Muscle layer of duodenum (tissue), 2 donors: ENCODE results near the gene IL1RAPL2.

Experiments
- H3K27ac ChIP-seq: one replicate; pipeline ENCODE4 v1.7.0; 2013; ENCODE audit warnings: mild to moderate bottlenecking, low read length
- H3K27me3 ChIP-seq: one replicate; pipeline ENCODE4 v1.7.0; 2013; ENCODE audit warnings: low read depth, mild to moderate bottlenecking, control low read depth, low read length
- H3K36me3 ChIP-seq, 2 donors: one replicate each; pipeline ENCODE4 v1.7.0; 2013; ENCODE audit warnings: low read length in 2 of 2, control low read depth in 1 of 2, mild to moderate bottlenecking in 1 of 2; ENCODE audit not compliant: insufficient read depth in 2 of 2, control insufficient read depth in 1 of 2
- H3K4me1 ChIP-seq, 2 donors: one replicate each; pipeline ENCODE4 v1.7.0; 2013; ENCODE audit warnings: low read length in 2 of 2, mild to moderate bottlenecking in 2 of 2, control low read depth in 1 of 2, moderate library complexity in 1 of 2; ENCODE audit not compliant: insufficient read depth in 2 of 2, control insufficient read depth in 1 of 2
- H3K4me3 ChIP-seq, 2 donors: one replicate each; pipeline ENCODE4 v1.7.0; 2013; ENCODE audit warnings: low read length in 2 of 2, low read depth in 1 of 2, mild to moderate bottlenecking in 1 of 2
- H3K9me3 ChIP-seq, 2 donors: one replicate each; pipeline ENCODE4 v1.7.0; 2013; ENCODE audit warnings: low read length in 2 of 2, control low read depth in 1 of 2, mild to moderate bottlenecking in 1 of 2; ENCODE audit not compliant: control insufficient read depth in 1 of 2
- donor health status: healthy.

IL1RAPL2 gene

GRCh38 chrX:104742355-104742754 lies 176.4 kb downstream of the IL1RAPL2 start:
- H3K27ac ChIP-seq, result no peak overlapping the region
- no peaks in the 10 kb centered on the region for H3K4me1 ChIP-seq
- H3K36me3 ChIP-seq, result no peaks in the 10 kb centered on the region
- H3K27me3 ChIP-seq, result no peaks in the 10 kb centered on the region
- H3K9me3 ChIP-seq, result no peaks in the 10 kb centered on the region
- H3K4me3 ChIP-seq, result no peak overlapping the region

- Histone ChIP-seq H3K9me3 (no peaks in the 10 kb centered on the region), H3K36me3 (no peaks in the 10 kb centered on the region), H3K27ac (no peak overlapping the region), H3K4me3 (no peak overlapping the region), H3K4me1 (no peaks in the 10 kb centered on the region), H3K27me3 (no peaks in the 10 kb centered on the region)
Observed at GRCh38 chrX:104745152-104745551, 179.2 kb downstream of the IL1RAPL2 start.

DNA sequence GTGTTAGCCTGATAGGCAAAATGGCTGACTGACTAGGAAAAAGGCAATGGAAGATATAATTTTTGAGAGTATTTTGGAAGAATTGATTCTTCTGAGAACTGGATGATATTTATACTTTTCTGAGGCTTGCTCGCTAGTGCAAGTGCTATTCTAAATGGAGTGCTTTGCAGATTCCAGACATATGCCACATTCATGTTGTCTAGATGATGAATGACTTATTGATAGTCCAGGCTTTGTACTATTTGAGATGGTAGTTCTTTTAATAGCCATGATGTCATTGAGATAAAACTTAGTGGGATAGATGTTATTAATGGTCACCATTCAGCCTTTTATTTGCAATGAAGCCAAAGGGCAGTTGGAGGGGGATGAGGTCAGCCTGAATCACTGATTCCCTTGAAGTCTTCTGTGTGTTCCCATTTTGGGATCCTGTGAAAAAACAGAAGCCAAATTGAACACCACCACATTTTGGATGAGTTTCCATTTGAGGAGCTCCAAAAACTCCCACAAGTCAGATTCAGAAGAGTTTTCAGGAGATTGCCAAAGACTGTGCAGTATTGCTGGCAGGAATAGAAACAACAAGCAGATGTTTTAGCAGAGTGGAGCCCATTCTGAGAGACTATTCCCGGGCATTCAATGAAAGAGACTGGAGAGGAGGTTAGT lies 184.1 kb downstream of the IL1RAPL2 start:
- Histone ChIP-seq H3K4me1 (no peaks in the 10 kb centered on the region), H3K36me3 (no peaks in the 10 kb centered on the region), H3K4me3 (no peak overlapping the region), H3K27ac (no peak overlapping the region), H3K27me3 (no peaks in the 10 kb centered on the region), H3K9me3 (no peaks in the 10 kb centered on the region)

DNA sequence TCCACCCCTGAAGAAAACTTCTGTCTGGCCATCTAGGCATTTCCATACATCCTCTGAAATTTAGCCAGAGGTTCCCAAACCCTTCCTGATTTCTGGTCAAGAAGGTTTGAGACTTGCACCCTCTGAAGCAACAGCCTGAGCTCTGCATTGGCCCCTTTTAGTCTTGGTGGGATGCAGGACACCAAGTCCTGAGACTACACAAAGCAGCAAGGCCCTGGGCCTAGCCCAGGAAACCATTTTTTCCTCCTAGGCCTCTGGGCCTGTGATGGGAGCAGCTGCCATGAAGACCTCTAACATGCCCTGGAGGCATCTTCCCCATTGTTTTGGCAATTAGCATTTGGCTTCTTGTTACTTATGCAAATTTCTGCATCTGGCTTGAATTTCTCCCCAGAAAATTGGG lies 196.6 kb downstream of the IL1RAPL2 start:
- Histone ChIP-seq H3K27me3 (no peaks in the 10 kb centered on the region), H3K27ac (no peak overlapping the region), H3K9me3 (no peaks in the 10 kb centered on the region), H3K4me1 (no peaks in the 10 kb centered on the region), H3K4me3 (no peak overlapping the region), H3K36me3 (no peaks in the 10 kb centered on the region)

- H3K4me3 ChIP-seq, result no peak overlapping the region
- no peak overlapping the region for H3K27ac ChIP-seq
- no peaks in the 10 kb centered on the region for H3K9me3 ChIP-seq
- no peaks in the 10 kb centered on the region for H3K4me1 ChIP-seq
- no peaks in the 10 kb centered on the region for H3K27me3 ChIP-seq
- no peaks in the 10 kb centered on the region for H3K36me3 ChIP-seq
Observed at GRCh38 chrX:104789784-104790183, 223.8 kb downstream of the IL1RAPL2 start.

DNA sequence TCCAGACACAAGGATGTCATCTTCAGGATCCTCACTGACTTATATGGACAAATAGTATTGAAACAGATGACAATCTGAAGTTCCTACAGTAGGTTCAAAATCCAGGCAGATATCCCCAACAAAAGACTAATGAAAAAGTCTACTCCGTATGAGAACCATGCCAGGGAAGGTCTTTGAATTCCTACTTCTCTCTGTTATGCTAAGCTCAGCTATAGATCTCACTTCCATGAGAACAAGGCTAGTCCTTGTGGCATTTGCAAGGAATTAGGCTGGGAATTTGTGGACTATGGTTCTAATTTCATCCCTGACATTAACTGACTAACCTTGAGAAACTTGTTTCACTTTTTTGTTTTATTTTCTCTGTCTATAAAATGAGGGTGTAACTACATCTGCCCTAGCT lies 229.8 kb downstream of the IL1RAPL2 start:
- H3K27ac ChIP-seq, result no peak overlapping the region
- H3K4me3 ChIP-seq, result no peak overlapping the region
- H3K9me3 ChIP-seq, result no peaks in the 10 kb centered on the region
- no peaks in the 10 kb centered on the region for H3K27me3 ChIP-seq
- no peaks in the 10 kb centered on the region for H3K36me3 ChIP-seq
- H3K4me1 ChIP-seq, result no peaks in the 10 kb centered on the region

GRCh38 chrX:104803219-104803618 lies 237.2 kb downstream of the IL1RAPL2 start:
- no peaks in the 10 kb centered on the region for H3K9me3 ChIP-seq
- no peaks in the 10 kb centered on the region for H3K27me3 ChIP-seq
- H3K4me3 ChIP-seq, result no peak overlapping the region
- H3K27ac ChIP-seq, result no peak overlapping the region
- H3K4me1 ChIP-seq, result no peaks in the 10 kb centered on the region
- H3K36me3 ChIP-seq, result no peaks in the 10 kb centered on the region

DNA sequence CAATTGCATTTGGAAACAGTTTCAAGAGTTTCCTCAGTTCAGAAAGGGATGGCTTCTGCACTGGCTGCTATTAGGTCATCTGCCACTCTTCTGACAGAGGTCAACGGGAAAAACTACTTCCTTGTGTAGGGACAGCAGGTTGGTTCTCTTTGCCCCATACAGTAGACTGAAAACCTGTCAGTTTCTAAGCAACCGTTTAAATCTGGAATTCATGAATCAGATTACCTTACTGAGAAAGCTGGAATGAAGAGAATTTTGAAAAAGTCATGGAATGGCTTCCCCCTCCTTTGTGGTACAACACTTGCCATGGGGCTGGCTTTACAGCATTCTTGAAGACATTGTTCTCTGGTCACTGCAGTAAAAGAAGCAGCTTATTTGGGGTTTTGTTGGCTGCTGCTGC lies 240.3 kb downstream of the IL1RAPL2 start:
- H3K9me3 ChIP-seq, result no peaks in the 10 kb centered on the region

DNA sequence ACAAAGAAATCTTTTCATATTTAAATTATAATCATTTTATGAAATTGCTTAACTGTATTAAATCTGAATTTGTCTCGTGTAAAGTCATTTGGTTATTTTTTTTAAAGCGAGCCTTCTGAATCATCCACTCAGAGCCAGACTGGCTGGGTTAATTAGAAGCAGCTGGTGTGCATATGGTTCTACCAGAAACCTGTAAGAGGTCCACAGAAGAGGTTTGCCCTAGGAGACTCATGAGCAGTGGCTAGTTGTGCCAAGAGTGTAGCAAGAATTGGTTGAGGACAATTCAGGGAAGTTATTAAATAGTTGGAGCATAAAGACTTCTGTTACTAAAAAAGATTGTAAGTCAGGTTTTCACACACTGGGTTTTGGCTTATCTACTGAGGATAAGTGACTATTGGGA lies 267.4 kb downstream of the IL1RAPL2 start:
- Histone ChIP-seq H3K4me3 (no peak overlapping the region), H3K27ac (no peak overlapping the region), H3K27me3 (no peaks in the 10 kb centered on the region)

More for the DNA sequence above, 240.3 kb downstream of the IL1RAPL2 start:
- Histone ChIP-seq H3K36me3 (no peaks in the 10 kb centered on the region), H3K27ac (no peak overlapping the region), H3K27me3 (no peaks in the 10 kb centered on the region), H3K4me3 (no peak overlapping the region), H3K4me1 (no peaks in the 10 kb centered on the region)

DNA sequence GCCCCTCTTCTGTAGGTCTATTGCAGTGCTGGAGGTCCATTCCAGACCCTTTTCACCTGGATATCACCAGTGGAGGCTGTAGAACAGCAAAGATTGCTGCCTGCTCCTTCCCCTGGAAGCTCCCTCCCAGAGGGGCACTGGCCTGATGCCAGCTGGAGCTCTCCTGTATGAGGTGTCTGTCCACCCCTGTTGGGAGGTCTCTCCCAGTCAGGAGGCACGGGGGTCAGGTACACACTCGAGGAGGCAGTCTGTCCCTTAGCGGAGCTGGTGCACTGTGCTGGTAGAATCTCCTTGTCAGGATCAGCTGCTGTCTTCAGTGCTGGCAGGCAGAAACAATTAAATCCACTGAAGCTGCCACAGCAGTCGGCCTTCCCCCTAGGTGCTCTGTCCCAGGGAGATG lies 276.6 kb downstream of the IL1RAPL2 start:
- Histone ChIP-seq H3K9me3 (no peaks in the 10 kb centered on the region), H3K4me1 (no peaks in the 10 kb centered on the region), H3K27me3 (no peaks in the 10 kb centered on the region), H3K36me3 (no peaks in the 10 kb centered on the region), H3K4me3 (no peak overlapping the region), H3K27ac (no peak overlapping the region)

More for the DNA sequence above, 267.4 kb downstream of the IL1RAPL2 start:
- Histone ChIP-seq H3K4me1 (no peaks in the 10 kb centered on the region), H3K36me3 (no peaks in the 10 kb centered on the region), H3K9me3 (no peaks in the 10 kb centered on the region)

GRCh38 chrX:104852241-104852640 lies 286.2 kb downstream of the IL1RAPL2 start:
- Histone ChIP-seq H3K27me3 (no peaks in the 10 kb centered on the region), H3K36me3 (no peaks in the 10 kb centered on the region)

GRCh38 chrX:104854188-104854587 lies 288.2 kb downstream of the IL1RAPL2 start:
- Histone ChIP-seq H3K9me3 (no peaks in the 10 kb centered on the region), H3K4me3 (no peak overlapping the region), H3K27ac (no peak overlapping the region), H3K36me3 (no peaks in the 10 kb centered on the region), H3K4me1 (no peaks in the 10 kb centered on the region), H3K27me3 (no peaks in the 10 kb centered on the region)

More at GRCh38 chrX:104852241-104852640, 286.2 kb downstream of the IL1RAPL2 start:
- Histone ChIP-seq H3K4me1 (no peaks in the 10 kb centered on the region), H3K27ac (no peak overlapping the region), H3K4me3 (no peak overlapping the region), H3K9me3 (no peaks in the 10 kb centered on the region)
